ENCODE data around the gene DIP2C.
A peak's percentile ranks its signal among the peaks of the same experiment; 100 is the strongest.
"Not testable (repeated sequence)": the region's sequence is repeated elsewhere in the genome, so short reads cannot be mapped to it uniquely, and the experiment has no call there.

The DIP2C gene

GRCh38 chr10:326350-326749 is 363.1 kb downstream of the DIP2C start:
- Histone ChIP-seq H3K4me2 (ENCODE audit: low read length) (no peak overlapping the region), H3K36me3 (ENCODE audit: insufficient read depth, low read length) (no peaks in the 10 kb centered on the region), H3K27me3 (ENCODE audit: control insufficient read depth, insufficient read depth, low read length) (no peaks in the 10 kb centered on the region), H3K4me3 (ENCODE audit: low read length) (no peak overlapping the region), H3K9ac (ENCODE audit: low read depth, low read length) (no peak overlapping the region), H3K9me3 (replicated peaks; ENCODE audit: low read length) (no peaks in the 10 kb centered on the region), H3K4me1 (ENCODE audit: control insufficient read depth, insufficient read depth, low read length) (peaks cover 26% of the 10 kb centered on the region)

GRCh38 chr10:325282-325681 is 364.2 kb downstream of the DIP2C start:
- peaks cover 26% of the 10 kb centered on the region for H3K4me1 ChIP-seq (ENCODE audit: control insufficient read depth, insufficient read depth, low read length)
- H3K4me3 ChIP-seq (ENCODE audit: low read length) = no peak overlapping the region
- H3K4me2 ChIP-seq (ENCODE audit: low read length) = no peak overlapping the region
- no peaks in the 10 kb centered on the region for H3K27me3 ChIP-seq (ENCODE audit: control insufficient read depth, insufficient read depth, low read length)
- no peak overlapping the region for H3K9ac ChIP-seq (ENCODE audit: low read depth, low read length)
- no peaks in the 10 kb centered on the region for H3K9me3 ChIP-seq (replicated peaks; ENCODE audit: low read length)
- H3K36me3 ChIP-seq (ENCODE audit: insufficient read depth, low read length) = no peaks in the 10 kb centered on the region

GRCh38 chr10:324593-324992 is 364.9 kb downstream of the DIP2C start:
- H3K4me1 ChIP-seq (ENCODE audit: control insufficient read depth, insufficient read depth, low read length) = peaks cover 24% of the 10 kb centered on the region
- no peaks in the 10 kb centered on the region for H3K9me3 ChIP-seq (replicated peaks; ENCODE audit: low read length)
- H3K36me3 ChIP-seq (ENCODE audit: insufficient read depth, low read length) = no peaks in the 10 kb centered on the region
- no peak overlapping the region for H3K4me3 ChIP-seq (ENCODE audit: low read length)
- peak overlapping the region; percentile 28 for H3K9ac ChIP-seq (ENCODE audit: low read depth, low read length)
- no peaks in the 10 kb centered on the region for H3K27me3 ChIP-seq (ENCODE audit: control insufficient read depth, insufficient read depth, low read length)
- peak overlapping the region; percentile 58 for H3K4me2 ChIP-seq (ENCODE audit: low read length)

- Histone ChIP-seq H3K9me3 (replicated peaks; ENCODE audit: low read length) (no peaks in the 10 kb centered on the region), H3K27me3 (ENCODE audit: control insufficient read depth, insufficient read depth, low read length) (no peaks in the 10 kb centered on the region), H3K36me3 (ENCODE audit: insufficient read depth, low read length) (no peaks in the 10 kb centered on the region), H3K4me3 (ENCODE audit: low read length) (peak overlapping the region; percentile 46), H3K9ac (ENCODE audit: low read depth, low read length) (peak overlapping the region; percentile 77), H3K4me2 (ENCODE audit: low read length) (peak overlapping the region; percentile 77), H3K4me1 (ENCODE audit: control insufficient read depth, insufficient read depth, low read length) (peaks cover 16% of the 10 kb centered on the region)
These were observed 365.7 kb downstream of the DIP2C start for GRCh38 chr10:323651-324293.

GRCh38 chr10:323046-323445 is 366.4 kb downstream of the DIP2C start:
- not testable (repeated sequence) for H3K36me3 ChIP-seq (ENCODE audit: insufficient read depth, low read length); H3K4me2 ChIP-seq (ENCODE audit: low read length)

GRCh38 chr10:320771-321170 is 368.7 kb downstream of the DIP2C start:
- no peak overlapping the region for H3K4me2 ChIP-seq (ENCODE audit: low read length)
- peaks cover 23% of the 10 kb centered on the region for H3K4me1 ChIP-seq (ENCODE audit: control insufficient read depth, insufficient read depth, low read length)
- no peaks in the 10 kb centered on the region for H3K27me3 ChIP-seq (ENCODE audit: control insufficient read depth, insufficient read depth, low read length)
- no peak overlapping the region for H3K9ac ChIP-seq (ENCODE audit: low read depth, low read length)
- H3K9me3 ChIP-seq (replicated peaks; ENCODE audit: low read length) = no peaks in the 10 kb centered on the region
- peaks cover 5% of the 10 kb centered on the region for H3K36me3 ChIP-seq (ENCODE audit: insufficient read depth, low read length)
- no peak overlapping the region for H3K4me3 ChIP-seq (ENCODE audit: low read length)

More at GRCh38 chr10:323046-323445, 366.4 kb downstream of the DIP2C start:
- H3K9me3 ChIP-seq (replicated peaks; ENCODE audit: low read length); H3K9ac ChIP-seq (ENCODE audit: low read depth, low read length); H3K4me3 ChIP-seq (ENCODE audit: low read length); H3K27me3 ChIP-seq (ENCODE audit: control insufficient read depth, insufficient read depth, low read length): not testable (repeated sequence)
- peaks cover 12% of the 10 kb centered on the region for H3K4me1 ChIP-seq (ENCODE audit: control insufficient read depth, insufficient read depth, low read length)

GRCh38 chr10:317926-318325 is 371.5 kb downstream of the DIP2C start:
- Histone ChIP-seq H3K9ac (ENCODE audit: low read depth, low read length) (no peak overlapping the region), H3K4me2 (ENCODE audit: low read length) (no peak overlapping the region), H3K9me3 (replicated peaks; ENCODE audit: low read length) (no peaks in the 10 kb centered on the region), H3K4me1 (ENCODE audit: control insufficient read depth, insufficient read depth, low read length) (peaks cover 18% of the 10 kb centered on the region), H3K36me3 (ENCODE audit: insufficient read depth, low read length) (peaks cover 5% of the 10 kb centered on the region), H3K27me3 (ENCODE audit: control insufficient read depth, insufficient read depth, low read length) (no peaks in the 10 kb centered on the region), H3K4me3 (ENCODE audit: low read length) (no peak overlapping the region)

GRCh38 chr10:317271-317769 is 372.1 kb downstream of the DIP2C start:
- Histone ChIP-seq H3K4me1 (ENCODE audit: control insufficient read depth, insufficient read depth, low read length) (peaks cover 18% of the 10 kb centered on the region), H3K9ac (ENCODE audit: low read depth, low read length) (no peak overlapping the region)

GRCh38 chr10:316390-316789 is 373.1 kb downstream of the DIP2C start:
- H3K4me3 ChIP-seq (ENCODE audit: low read length) = no peak overlapping the region
- no peaks in the 10 kb centered on the region for H3K27me3 ChIP-seq (ENCODE audit: control insufficient read depth, insufficient read depth, low read length)
- H3K9ac ChIP-seq (ENCODE audit: low read depth, low read length) = no peak overlapping the region
- H3K4me2 ChIP-seq (ENCODE audit: low read length) = no peak overlapping the region
- peaks cover 18% of the 10 kb centered on the region for H3K4me1 ChIP-seq (ENCODE audit: control insufficient read depth, insufficient read depth, low read length)
- H3K9me3 ChIP-seq (replicated peaks; ENCODE audit: low read length) = no peaks in the 10 kb centered on the region
- H3K36me3 ChIP-seq (ENCODE audit: insufficient read depth, low read length) = peaks cover 5% of the 10 kb centered on the region

More at GRCh38 chr10:317271-317769, 372.1 kb downstream of the DIP2C start:
- Histone ChIP-seq H3K36me3 (ENCODE audit: insufficient read depth, low read length) (peaks cover 5% of the 10 kb centered on the region), H3K27me3 (ENCODE audit: control insufficient read depth, insufficient read depth, low read length) (no peaks in the 10 kb centered on the region), H3K9me3 (replicated peaks; ENCODE audit: low read length) (no peaks in the 10 kb centered on the region), H3K4me2 (ENCODE audit: low read length) (no peak overlapping the region), H3K4me3 (ENCODE audit: low read length) (no peak overlapping the region)

GRCh38 chr10:314871-315270 is 374.6 kb downstream of the DIP2C start:
- H3K4me3 ChIP-seq (ENCODE audit: low read length) = no peak overlapping the region
- H3K9ac ChIP-seq (ENCODE audit: low read depth, low read length) = no peak overlapping the region
- H3K4me1 ChIP-seq (ENCODE audit: control insufficient read depth, insufficient read depth, low read length) = peaks cover 18% of the 10 kb centered on the region
- H3K9me3 ChIP-seq (replicated peaks; ENCODE audit: low read length) = no peaks in the 10 kb centered on the region
- H3K4me2 ChIP-seq (ENCODE audit: low read length) = no peak overlapping the region
- H3K27me3 ChIP-seq (ENCODE audit: control insufficient read depth, insufficient read depth, low read length) = no peaks in the 10 kb centered on the region
- H3K36me3 ChIP-seq (ENCODE audit: insufficient read depth, low read length) = peaks cover 8% of the 10 kb centered on the region

- Histone ChIP-seq H3K4me3 (ENCODE audit: low read length) (no peak overlapping the region), H3K9ac (ENCODE audit: low read depth, low read length) (no peak overlapping the region), H3K9me3 (replicated peaks; ENCODE audit: low read length) (no peaks in the 10 kb centered on the region), H3K4me1 (ENCODE audit: control insufficient read depth, insufficient read depth, low read length) (peaks cover 18% of the 10 kb centered on the region), H3K36me3 (ENCODE audit: insufficient read depth, low read length) (peaks cover 9% of the 10 kb centered on the region), H3K27me3 (ENCODE audit: control insufficient read depth, insufficient read depth, low read length) (no peaks in the 10 kb centered on the region), H3K4me2 (ENCODE audit: low read length) (no peak overlapping the region)
These were observed 375.1 kb downstream of the DIP2C start for GRCh38 chr10:314381-314780.
